Gastrocnemius medialis (tissue), 4 donors: ENCODE results near the gene PSMB3. TPM values are rescaled to one million over a fixed set of nuclear protein-coding genes. Genes with fewer than 3 reads are reported as not detected.

Experiments
- ATAC-seq, 2 donors: fragments of 150-250 bp; one replicate each; pipeline ENCODE4 v1.9.1; 2016
- DNase-seq, 2 donors: peaks; one replicate each; pipeline ENCODE4 v3.0.0-alpha.2; 2019
- H3K27ac ChIP-seq, 4 donors: fragments of 200-600 bp; sonication (generic); 1 replicate in 1 of 4; 2 replicates in 3 of 4; pipeline ENCODE4 v1.5.1; 2016 to 2018; ENCODE audit warnings: mild to moderate bottlenecking in 2 of 4, moderate library complexity in 1 of 4
- H3K27me3 ChIP-seq, 3 donors: fragments of 200-600 bp; sonication (generic) in 2 of 3; 1 replicate in 1 of 3; 2 replicates in 2 of 3; pipeline versions ENCODE4 v1.5.1 to v1.6.0; 2016 to 2019; ENCODE audit warnings: mild to moderate bottlenecking in 1 of 3, moderate library complexity in 1 of 3
- H3K36me3 ChIP-seq, 2 donors: fragments of 200-600 bp; sonication (generic) in 1 of 2; one replicate each; pipeline ENCODE4 v1.5.1; 2017 to 2018
- H3K4me1 ChIP-seq, 2 donors: fragments of 200-600 bp; sonication (generic) in 1 of 2; one replicate each; pipeline ENCODE4 v1.5.1; 2016 to 2017; ENCODE audit warnings: mild to moderate bottlenecking in 2 of 2
- H3K4me3 ChIP-seq, 4 donors: fragments of 200-600 bp; sonication (generic) in 3 of 4; 1 replicate in 1 of 4; 2 replicates in 3 of 4; pipeline ENCODE4 v1.5.1; 2016 to 2019; ENCODE audit warnings: mild to moderate bottlenecking in 2 of 4
- H3K9me3 ChIP-seq, 3 donors: fragments of 200-600 bp; sonication (generic) in 2 of 3; 1 replicate in 1 of 3; 2 replicates in 2 of 3; pipeline ENCODE4 v1.5.1; 2016 to 2019
- CTCF ChIP-seq, 5 experiments: fragments of 450-650 bp in 3 of 5; fragments of 200-600 bp in 2 of 5; sonication (generic) in 2 of 5; IDR thresholded peaks in 4 of 5; conservative IDR thresholded peaks in 1 of 5; 1 replicate in 4 of 5; 2 replicates in 1 of 5; pipeline ENCODE4 v1.5.1; 2016 to 2019; ENCODE audit warnings: antibody characterized with exemption in 5 of 5, mild to moderate bottlenecking in 3 of 5, moderate library complexity in 3 of 5
- POLR2A ChIP-seq, 2 donors: fragments of 450-650 bp; IDR thresholded peaks; one replicate each; pipeline ENCODE4 v1.6.1; 2017; ENCODE audit warnings: antibody characterized with exemption in 2 of 2, mild to moderate bottlenecking in 2 of 2, moderate library complexity in 2 of 2
- in situ Hi-C, 4 donors: fragments of 200-750 bp; cut with MboI; loops; one replicate each; pipeline versions ENCODE4 v1.15.0 to v1.8.0; 2017; ENCODE audit warnings: low sequenced_read_pairs in 4 of 4
- intact Hi-C: fragments of 100-400 bp; cut with DNase I; formaldehyde crosslinking; loops from one replicate; pipeline ENCODE4 v1.15.1; 2023; ENCODE audit warnings: low total_unique reads
- total RNA-seq, 4 donors: library from RNA; depleted of rRNA; stranded (reverse); fragments of >200 nt; gene quantifications; one replicate each; pipeline versions ENCODE4 v1.1.0 to v1.2.3, GENCODE V29; 2016

PSMB3 gene
- total RNA-seq, 4 donors from 2014 or later: 211 to 334 (median 280) TPM

- no peak overlapping the region for H3K4me3 ChIP-seq
- H3K27ac ChIP-seq: no peak overlapping the region
- H3K4me1 ChIP-seq: no peaks in the 10 kb centered on the region
- intact Hi-C loops (no loop called here), in situ Hi-C loops (no loop called here)
- DNase-seq (no peak), ATAC-seq (no peak)
- peaks cover 0 to 83% of the 10 kb centered on the region in 2 donors for H3K36me3 ChIP-seq
- TF ChIP-seq CTCF (IDR thresholded peaks at IDR 0.05 in 4 of 5, conservative IDR thresholded peaks at IDR 0.05 in 1 of 5) (no peak), POLR2A (IDR thresholded peaks at IDR 0.05) (no peak)
- no peaks in the 10 kb centered on the region for H3K27me3 ChIP-seq
- H3K9me3 ChIP-seq: no peaks in the 10 kb centered on the region
Observed at GRCh38 chr17:38719943-38720641, 32.4 kb upstream of the PSMB3 start.

- ATAC-seq (no peak), DNase-seq (no peak)
- Histone ChIP-seq H3K4me1 (no peaks in the 10 kb centered on the region), H3K27me3 (no peaks in the 10 kb centered on the region), H3K9me3 (no peaks in the 10 kb centered on the region), H3K4me3 (no peak overlapping the region), H3K27ac (no peak overlapping the region), H3K36me3 (peaks cover 0 to 78% of the 10 kb centered on the region in 2 donors)
- TF ChIP-seq CTCF (IDR thresholded peaks at IDR 0.05 in 4 of 5, conservative IDR thresholded peaks at IDR 0.05 in 1 of 5) (no peak), POLR2A (IDR thresholded peaks at IDR 0.05) (no peak)
- in situ Hi-C loops: no loop called here
- intact Hi-C loops: no loop called here
Observed at GRCh38 chr17:38720941-38721340, 31.6 kb upstream of the PSMB3 start.

- Histone ChIP-seq H3K27ac (no peak overlapping the region), H3K9me3 (no peaks in the 10 kb centered on the region), H3K36me3 (peaks cover 0 to 70% of the 10 kb centered on the region in 2 donors), H3K4me3 (no peak overlapping the region), H3K27me3 (no peaks in the 10 kb centered on the region), H3K4me1 (no peaks in the 10 kb centered on the region)
- in situ Hi-C loops (no loop called here), intact Hi-C loops (no loop called here)
- TF ChIP-seq CTCF (IDR thresholded peaks at IDR 0.05 in 4 of 5, conservative IDR thresholded peaks at IDR 0.05 in 1 of 5) (no peak), POLR2A (IDR thresholded peaks at IDR 0.05) (no peak)
- ATAC-seq: no peak
- DNase-seq: no peak
Observed at GRCh38 chr17:38721802-38722201, 30.7 kb upstream of the PSMB3 start.

- H3K4me3 ChIP-seq: no peak overlapping the region
- H3K27ac ChIP-seq: no peak overlapping the region
- intact Hi-C loops: no loop called here
- peaks cover 0 to 3% of the 10 kb centered on the region in 2 donors for H3K4me1 ChIP-seq
- no peak for TF ChIP-seq CTCF (IDR thresholded peaks at IDR 0.05 in 4 of 5, conservative IDR thresholded peaks at IDR 0.05 in 1 of 5)
- TF ChIP-seq POLR2A (IDR thresholded peaks at IDR 0.05): no peak
- DNase-seq (no peak), ATAC-seq (no peak)
- no peaks in the 10 kb centered on the region for H3K27me3 ChIP-seq
- in situ Hi-C loops: no loop called here
- H3K36me3 ChIP-seq: peaks cover 0 to 44% of the 10 kb centered on the region in 2 donors
- H3K9me3 ChIP-seq: no peaks in the 10 kb centered on the region
Observed at GRCh38 chr17:38724337-38724988, 28.1 kb upstream of the PSMB3 start.
